ENCODE data around the gene EMC6. TPM values are rescaled to one million over a fixed set of nuclear protein-coding genes. Genes with fewer than 3 reads are reported as not detected.
A peak's percentile ranks its signal among the peaks of the same experiment; 100 is the strongest.

Gene EMC6
- total RNA-seq, 1 donor from 2014 or later, result 33.8 TPM

DNA sequence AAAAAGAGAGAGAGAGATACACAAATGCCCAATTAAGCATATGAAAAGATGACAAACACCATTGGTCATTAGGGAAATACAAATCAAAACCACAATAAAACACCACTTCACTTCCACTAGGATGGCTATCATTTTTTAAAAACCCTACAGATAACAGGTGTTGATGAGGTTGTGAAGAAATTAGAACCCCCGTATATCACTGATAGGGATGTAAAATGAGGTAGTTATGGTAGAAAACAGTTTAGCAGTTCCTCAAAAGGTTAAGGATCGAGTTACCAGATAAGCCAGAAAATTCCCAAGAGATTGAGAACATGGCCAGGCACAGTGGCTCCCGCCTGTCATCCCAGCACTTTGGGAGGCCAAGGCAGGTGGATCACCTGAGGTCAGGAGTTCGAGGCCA, 24.5 kb downstream of the EMC6 start:
- ChIA-PET CTCF (interaction anchor here (0.7 to 2.8 kb wide), 5 partner anchors 18 to 134 kb away, joined by 3 to 16 read pairs (median 4); no protein-coding TSS in a partner anchor), POLR2A (interaction anchor here (0.6 to 6.5 kb wide), 20 partner anchors 9 to 902 kb away, joined by 3 to 315 read pairs (median 6); partner anchors contain the start of gene HASPIN)
- ATAC-seq (ENCODE audit: low read depth) (no peak), DNase-seq (no peak)
- Mint-ChIP-seq H3K4me1 (peaks cover 79% of the 10 kb centered on the region), H3K9me3 (no peaks in the 10 kb centered on the region), H3K27ac (peak overlapping the region; percentile 84), H3K4me3 (peak overlapping the region; percentile 79), H3K36me3 (ENCODE audit: low read depth) (peaks cover 50% of the 10 kb centered on the region), H3K27me3 (no peaks in the 10 kb centered on the region)
- intact Hi-C loops (cut with micrococcal nuclease), result loop anchor here (1.0 to 5.0 kb wide), 2 partner anchors 18 to 56 kb away; partner anchors contain the start of genes CTNS and SHPK
- TF ChIP-seq, protein P1, sequence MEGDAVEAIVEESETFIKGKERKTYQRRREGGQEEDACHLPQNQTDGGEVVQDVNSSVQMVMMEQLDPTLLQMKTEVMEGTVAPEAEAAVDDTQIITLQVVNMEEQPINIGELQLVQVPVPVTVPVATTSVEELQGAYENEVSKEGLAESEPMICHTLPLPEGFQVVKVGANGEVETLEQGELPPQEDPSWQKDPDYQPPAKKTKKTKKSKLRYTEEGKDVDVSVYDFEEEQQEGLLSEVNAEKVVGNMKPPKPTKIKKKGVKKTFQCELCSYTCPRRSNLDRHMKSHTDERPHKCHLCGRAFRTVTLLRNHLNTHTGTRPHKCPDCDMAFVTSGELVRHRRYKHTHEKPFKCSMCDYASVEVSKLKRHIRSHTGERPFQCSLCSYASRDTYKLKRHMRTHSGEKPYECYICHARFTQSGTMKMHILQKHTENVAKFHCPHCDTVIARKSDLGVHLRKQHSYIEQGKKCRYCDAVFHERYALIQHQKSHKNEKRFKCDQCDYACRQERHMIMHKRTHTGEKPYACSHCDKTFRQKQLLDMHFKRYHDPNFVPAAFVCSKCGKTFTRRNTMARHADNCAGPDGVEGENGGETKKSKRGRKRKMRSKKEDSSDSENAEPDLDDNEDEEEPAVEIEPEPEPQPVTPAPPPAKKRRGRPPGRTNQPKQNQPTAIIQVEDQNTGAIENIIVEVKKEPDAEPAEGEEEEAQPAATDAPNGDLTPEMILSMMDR (IDR thresholded peaks at IDR 0.05), result no peak

DNA sequence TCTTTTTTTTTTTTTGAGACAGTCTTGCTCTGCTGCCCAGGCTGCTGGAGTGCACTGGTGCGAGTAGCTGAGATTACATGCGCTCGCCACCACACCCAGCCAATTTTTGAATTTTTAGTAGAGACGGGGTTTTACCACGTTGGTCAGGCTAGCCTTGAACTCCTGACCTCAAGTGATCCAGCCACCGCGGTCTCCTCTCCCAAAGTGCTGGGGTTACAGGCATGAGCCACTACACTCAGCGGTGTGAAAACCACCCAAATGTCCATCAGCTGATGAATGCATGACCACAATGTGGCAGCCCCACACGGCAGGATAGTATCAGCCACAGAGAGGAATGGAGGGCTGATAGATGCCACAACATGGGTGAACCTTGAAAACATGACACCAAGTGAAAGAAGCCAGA, 25.2 kb downstream of the EMC6 start:
- ATAC-seq (ENCODE audit: low read depth) (peak; percentile 49), DNase-seq (peak; percentile 65)
- ChIA-PET POLR2A (interaction anchor here (0.6 to 6.5 kb wide), 26 partner anchors 10 to 903 kb away, joined by 3 to 315 read pairs (median 6); partner anchors contain the start of genes EMC6, HASPIN, NCBP3 and TAX1BP3), CTCF (interaction anchor here (0.7 to 2.8 kb wide), 7 partner anchors 11 to 134 kb away, joined by 3 to 16 read pairs (median 4); no protein-coding TSS in a partner anchor)
- peaks cover 45% of the 10 kb centered on the region for H3K36me3 Mint-ChIP-seq (ENCODE audit: low read depth)
- H3K27me3 Mint-ChIP-seq, result no peaks in the 10 kb centered on the region
- TF ChIP-seq, protein P1 (IDR thresholded peaks at IDR 0.05), result no peak
- peak overlapping the region; percentile 95 for H3K27ac Mint-ChIP-seq
- no peaks in the 10 kb centered on the region for H3K9me3 Mint-ChIP-seq
- intact Hi-C loops (cut with micrococcal nuclease), result loop anchor here (1.0 to 5.0 kb wide), 3 partner anchors 11 to 57 kb away; partner anchors contain the start of genes CTNS and SHPK
- H3K4me1 Mint-ChIP-seq, result peaks cover 78% of the 10 kb centered on the region
- H3K4me3 Mint-ChIP-seq, result peak overlapping the region; percentile 99

DNA sequence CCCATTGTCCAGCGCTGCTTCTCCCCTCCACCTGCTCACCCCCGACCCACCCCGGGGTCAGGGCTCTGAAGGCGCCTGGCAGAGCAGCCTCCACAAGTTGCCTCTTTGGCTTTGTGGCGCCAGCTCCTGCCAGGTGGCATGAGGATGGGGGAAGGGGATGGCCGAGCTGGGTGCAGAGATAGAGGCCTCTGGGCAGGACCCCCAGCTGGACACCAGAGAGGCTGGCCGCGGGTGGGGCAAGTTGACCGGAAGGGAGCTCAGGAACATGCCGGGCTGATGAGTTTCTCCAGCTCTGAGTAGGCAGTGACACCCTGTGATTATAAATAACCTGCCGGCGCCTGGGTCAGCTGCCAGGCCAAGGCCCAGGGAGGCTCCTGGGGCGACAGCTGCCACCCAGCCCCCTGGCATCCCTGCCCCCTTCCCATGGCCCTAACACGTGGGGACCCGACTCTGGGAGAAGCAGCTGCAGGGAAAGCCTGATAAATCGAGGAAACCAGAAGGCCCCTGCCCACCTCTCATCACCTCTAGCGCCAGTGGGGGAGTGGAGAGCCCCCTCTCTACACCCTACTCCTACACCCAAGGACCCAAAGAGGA, 26.6 kb downstream of the EMC6 start:
- CTCF ChIA-PET, result interaction anchor here (0.6 to 2.8 kb wide), 12 partner anchors 10 to 133 kb away, joined by 3 to 22 read pairs (median 4); partner anchors contain the start of gene HASPIN
- POLR2A ChIA-PET, result interaction anchor here (0.6 to 6.5 kb wide), 17 partner anchors 11 to 1254 kb away, joined by 3 to 315 read pairs (median 8); partner anchors contain the start of genes CTNS, EMC6, HASPIN and SHPK
- Mint-ChIP-seq H3K27me3 (no peaks in the 10 kb centered on the region), H3K9me3 (no peaks in the 10 kb centered on the region), H3K4me1 (peaks cover 77% of the 10 kb centered on the region), H3K4me3 (peak overlapping the region; percentile 99), H3K27ac (peak overlapping the region; percentile 95), H3K36me3 (ENCODE audit: low read depth) (peaks cover 36% of the 10 kb centered on the region)
- peak; percentile 1 for ATAC-seq (ENCODE audit: low read depth)
- TF ChIP-seq, protein P1 (IDR thresholded peaks at IDR 0.05), result no peak
- intact Hi-C loops (cut with micrococcal nuclease), result loop anchor here (1.0 to 5.0 kb wide), 2 partner anchors 28 to 217 kb away; partner anchors contain the start of gene HASPIN
- no peak for DNase-seq

DNA sequence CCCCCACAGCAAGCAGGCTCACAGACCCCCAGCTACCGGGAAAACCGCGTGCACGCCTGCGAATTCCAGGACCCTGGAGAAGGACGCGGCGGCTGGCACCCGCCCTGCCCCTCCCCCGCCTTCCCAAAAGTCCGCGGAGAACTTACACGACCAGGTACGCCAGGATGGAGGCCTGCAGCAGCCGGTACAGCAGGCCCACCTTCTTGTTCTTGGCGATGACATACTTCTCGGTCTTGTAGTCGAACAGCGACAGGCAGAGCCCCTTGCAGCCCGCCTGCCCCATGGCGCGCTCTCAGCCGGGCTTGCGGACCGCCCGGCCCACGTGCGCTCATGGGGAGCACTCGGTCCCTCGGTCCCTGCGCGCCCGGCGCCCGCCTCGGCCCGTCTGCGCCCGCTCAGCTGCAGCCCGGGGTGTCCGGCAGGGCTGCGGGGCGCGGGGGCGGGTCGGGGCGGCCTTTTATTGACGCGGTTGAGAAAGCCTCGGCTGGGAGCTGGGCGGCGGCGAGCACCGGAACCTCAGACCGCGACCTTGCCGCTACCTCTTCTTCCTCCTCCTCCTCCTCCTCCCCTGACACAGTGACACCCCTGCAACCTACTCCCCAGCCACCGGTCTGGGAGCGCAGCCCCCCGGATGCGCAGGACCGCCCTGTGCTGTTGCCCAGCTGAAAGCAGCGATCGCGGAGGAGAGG, 27.3 kb downstream of the EMC6 start, which contains the start of gene P2RX5:
P2RX5 (minus strand) TSS at position 433 of the 689 bp plus-strand sequence; CDS start at position 283, 150 bp downstream.
- DNase-seq (peak; percentile 66), ATAC-seq (ENCODE audit: low read depth) (peak; percentile 58)
- H3K4me3 Mint-ChIP-seq, result peak within 1 kb of the TSS; percentile 99
- peaks cover 30% of the 10 kb centered on the region for H3K36me3 Mint-ChIP-seq (ENCODE audit: low read depth)
- H3K9me3 Mint-ChIP-seq, result no peaks in the 10 kb centered on the region
- H3K27me3 Mint-ChIP-seq, result no peaks in the 10 kb centered on the region
- TF ChIP-seq, protein P1 (IDR thresholded peaks at IDR 0.05), result no peak
- ChIA-PET CTCF (interaction anchor here (0.8 to 2.6 kb wide), 13 partner anchors 11 to 132 kb away, joined by 3 to 22 read pairs (median 6); partner anchors contain the start of gene HASPIN), POLR2A (interaction anchor here (0.6 to 6.5 kb wide), 19 partner anchors 12 to 1253 kb away, joined by 3 to 315 read pairs (median 7); partner anchors contain the start of genes CTNS, EMC6, HASPIN and SHPK)
- intact Hi-C loops (cut with micrococcal nuclease), result loop anchor here (1.0 to 5.0 kb wide), 2 partner anchors 27 to 216 kb away; partner anchors contain the start of gene HASPIN
- peak within 1 kb of the TSS; percentile 97 for H3K27ac Mint-ChIP-seq
- peaks cover 77% of the 10 kb centered on the region for H3K4me1 Mint-ChIP-seq

Measured in activated B cell treated with CpG ODN at 0.5 μM for 24 hours (primary cell).